IMR-90 (cell line): ENCODE data around the gene CACNA1D. TPM values are rescaled to one million over a fixed set of nuclear protein-coding genes. Genes with fewer than 3 reads are reported as not detected.

Experiments
- ATAC-seq: fragments of 200-7000 bp; cut with Tn5 transposase; 2 replicates; pipeline ENCODE4 v1.9.1; 2020; ENCODE audit warnings: low read depth, mild to moderate bottlenecking, moderate library complexity
- BruUV-seq: library from RNA; stranded (reverse); fragments of 400-500 nt; replicated peaks from 2 replicates; lab custom pipeline; 2021; lab: Mats Ljungman, UMichigan
- CTCF ChIA-PET: fragments of 300-600 bp; formaldehyde crosslinking; extraction: SDS; loops from one replicate; lab custom pipeline; 2021; ENCODE audit warnings: antibody characterized with exemption; lab: Yijun Ruan, JAX
- POLR2A ChIA-PET: fragments of 300-600 bp; sonication (Branson Sonifier 250); formaldehyde crosslinking; loops from one replicate; lab custom pipeline; 2022; ENCODE audit warnings: antibody characterized with exemption; ENCODE audit not compliant: unreplicated experiment; lab: Charles Lee
- DNase-seq: peaks from one replicate; pipeline ENCODE4 v3.0.0; 2013
- H2AFZ ChIP-seq: replicated peaks from 2 replicates; pipeline ENCODE3; 2013; ENCODE audit warnings: low read length, mild to moderate bottlenecking; ENCODE audit not compliant: poor library complexity
- H2AK5ac ChIP-seq: 2 replicates; pipeline ENCODE4 v1.6.1; 2013; ENCODE audit warnings: low read depth, low read length, inconsistent platforms
- H2AK9ac ChIP-seq: replicated peaks from 2 replicates; pipeline ENCODE3; 2013; ENCODE audit warnings: mild to moderate bottlenecking, low read depth, low read length, moderate library complexity; ENCODE audit not compliant: poor library complexity
- H2BK120ac ChIP-seq: 2 replicates; pipeline ENCODE4 v1.6.1; 2013; ENCODE audit warnings: low read depth, low read length, inconsistent platforms
- H2BK15ac ChIP-seq: 3 replicates; pipeline ENCODE4 v1.6.1; 2013; ENCODE audit warnings: low read depth, low read length, inconsistent platforms
- H2BK20ac ChIP-seq: 2 replicates; pipeline ENCODE4 v1.6.1; 2013; ENCODE audit warnings: low read depth, mild to moderate bottlenecking, inconsistent platforms, low read length, moderate library complexity
- H2BK5ac ChIP-seq: 2 replicates; pipeline ENCODE4 v1.6.1; 2013; ENCODE audit warnings: mild to moderate bottlenecking, low read depth, low read length, inconsistent platforms; ENCODE audit not compliant: poor library complexity, severe bottlenecking
- H3K14ac ChIP-seq: replicated peaks from 2 replicates; pipeline ENCODE4 v1.6.1; 2013; ENCODE audit warnings: low read depth, low read length, inconsistent platforms
- H3K18ac ChIP-seq: 2 replicates; pipeline ENCODE4 v1.6.1; 2013; ENCODE audit warnings: low read depth, low read length, control low read depth
- H3K23ac ChIP-seq: 2 replicates; pipeline ENCODE4 v1.6.1; 2013; ENCODE audit warnings: low read depth, low read length, inconsistent platforms
- H3K27ac ChIP-seq: 2 replicates; pipeline ENCODE4 v1.5.1; 2013; ENCODE audit warnings: mild to moderate bottlenecking, control low read depth, low read length; ENCODE audit not compliant: insufficient read depth
- H3K27me3 ChIP-seq: 2 replicates; pipeline ENCODE4 v1.6.1; 2013; ENCODE audit warnings: low read length; ENCODE audit not compliant: control insufficient read depth, insufficient read depth
- H3K36me3 ChIP-seq: 2 replicates; pipeline ENCODE4 v1.6.1; 2013; ENCODE audit warnings: low read length, mixed read lengths; ENCODE audit not compliant: control insufficient read depth, insufficient read depth
- H3K4ac ChIP-seq: 2 replicates; pipeline ENCODE4 v1.6.1; 2013; ENCODE audit warnings: low read depth, low read length, inconsistent platforms
- H3K4me1 ChIP-seq: 2 replicates; pipeline ENCODE4 v1.6.1; 2013; ENCODE audit warnings: low read length, mixed read lengths; ENCODE audit not compliant: control insufficient read depth, insufficient read depth
- H3K4me2 ChIP-seq: 2 replicates; pipeline ENCODE4 v1.6.1; 2013; ENCODE audit warnings: low read depth, mild to moderate bottlenecking, control low read depth, low read length, moderate library complexity
- H3K4me3 ChIP-seq: 2 replicates; pipeline ENCODE4 v1.5.1; 2013; ENCODE audit warnings: low read depth, mild to moderate bottlenecking, control low read depth, low read length, moderate library complexity; ENCODE audit not compliant: insufficient read depth
- H3K56ac ChIP-seq: 2 replicates; pipeline ENCODE4 v1.6.1; 2013; ENCODE audit warnings: low read length, inconsistent platforms; ENCODE audit not compliant: insufficient read depth; ENCODE audit errors: extremely low read depth
- H3K79me1 ChIP-seq, 2 experiments: 2 replicates each; pipeline ENCODE4 v1.6.1; 2013; ENCODE audit warnings: low read length in 2 of 2, inconsistent platforms in 1 of 2, low read depth in 1 of 2
- H3K9ac ChIP-seq: 2 replicates; pipeline ENCODE4 v1.6.1; 2013; ENCODE audit warnings: low read depth, low read length, control low read depth
- H3K9me1 ChIP-seq: 2 replicates; pipeline ENCODE4 v1.6.1; 2013; ENCODE audit warnings: low read length, inconsistent platforms; ENCODE audit not compliant: insufficient read depth
- H3K9me3 ChIP-seq: 2 replicates; pipeline ENCODE4 v1.6.1; 2013; ENCODE audit warnings: low read length; ENCODE audit not compliant: control insufficient read depth, insufficient read depth
- H4K20me1 ChIP-seq: 2 replicates; pipeline ENCODE4 v1.6.1; 2013; ENCODE audit warnings: low read length, inconsistent platforms; ENCODE audit not compliant: insufficient read depth
- H4K5ac ChIP-seq: 2 replicates; pipeline ENCODE4 v1.6.1; 2013; ENCODE audit warnings: mild to moderate bottlenecking, low read depth, low read length, control low read depth
- H4K8ac ChIP-seq, 2 experiments: 2 replicates each; pipeline ENCODE4 v1.6.1; 2013; ENCODE audit warnings: low read depth in 2 of 2, low read length in 2 of 2, control low read depth in 1 of 2, inconsistent platforms in 1 of 2
- H4K91ac ChIP-seq: 2 replicates; pipeline ENCODE4 v1.6.1; 2013; ENCODE audit warnings: low read depth, low read length, inconsistent platforms; ENCODE audit not compliant: insufficient read depth
- BHLHE40 ChIP-seq: fragments of 150-350 bp; IDR thresholded peaks from 2 replicates; pipeline ENCODE4 v1.6.1; 2016; ENCODE audit warnings: mild to moderate bottlenecking, low read depth, low read length
- CEBPB ChIP-seq: IDR thresholded peaks from 2 replicates; pipeline ENCODE4 v1.6.1; 2012; ENCODE audit warnings: low read depth, low read length, improper control_type of control experiment
- CHD1 ChIP-seq: IDR thresholded peaks from 2 replicates; pipeline ENCODE4 v1.6.1; 2012; ENCODE audit warnings: low read depth, low read length, improper control_type of control experiment
- FOS ChIP-seq: fragments of 150-350 bp; IDR thresholded peaks from 2 replicates; pipeline ENCODE4 v1.6.1; 2016; ENCODE audit warnings: low read depth, low read length
- MAFK ChIP-seq: IDR thresholded peaks from 2 replicates; pipeline ENCODE4 v1.6.1; 2012; ENCODE audit warnings: low read depth, low read length, improper control_type of control experiment
- MAZ ChIP-seq: IDR thresholded peaks from 2 replicates; pipeline ENCODE4 v1.6.1; 2012; ENCODE audit warnings: low read depth, mild to moderate bottlenecking, low read length, improper control_type of control experiment, moderate library complexity, borderline replicate concordance
- MXI1 ChIP-seq: IDR thresholded peaks from 2 replicates; pipeline ENCODE4 v1.6.1; 2012; ENCODE audit warnings: low read depth, mild to moderate bottlenecking, low read length, moderate library complexity, borderline replicate concordance
- NFE2L2 ChIP-seq: fragments of 150-350 bp; IDR thresholded peaks from 2 replicates; pipeline ENCODE4 v1.6.1; 2016; ENCODE audit warnings: low read depth, mild to moderate bottlenecking, low read length
- POLR2A ChIP-seq: IDR thresholded peaks from 2 replicates; pipeline ENCODE4 v1.6.1; 2012; ENCODE audit warnings: mild to moderate bottlenecking, low read depth, low read length
- RAD21 ChIP-seq: IDR thresholded peaks from 2 replicates; pipeline ENCODE4 v1.6.1; 2012; ENCODE audit warnings: low read length, improper control_type of control experiment
- RCOR1 ChIP-seq: IDR thresholded peaks from 2 replicates; pipeline ENCODE4 v1.6.1; 2012; ENCODE audit warnings: mild to moderate bottlenecking, low read length, improper control_type of control experiment; ENCODE audit not compliant: insufficient replicate concordance
- RFX5 ChIP-seq: IDR thresholded peaks from 2 replicates; pipeline ENCODE4 v1.8.0; 2012; ENCODE audit warnings: low read depth, mild to moderate bottlenecking, low read length, moderate library complexity
- SMC3 ChIP-seq: fragments of 150-350 bp; IDR thresholded peaks from 2 replicates; pipeline ENCODE4 v1.6.1; 2016; ENCODE audit warnings: low read depth, mild to moderate bottlenecking, antibody characterized with exemption, low read length, moderate library complexity
- whole genome bisulfite sequencing, 2 experiments: methylation state at CpG; one replicate each; pipeline versions ENCODE4 v1.1.5 to v1.1.7; 2013; ENCODE audit warnings: missing lambda C conversion rate in 2 of 2; ENCODE audit not compliant: insufficient read length in 1 of 2; ENCODE audit errors: extremely low coverage in 2 of 2; 5-methylcytosine and 5-hydroxymethylcytosine counted together
- dilution Hi-C: fragments of 300-500 bp; cut with HindIII; formaldehyde crosslinking; loops from one replicate; pipeline ENCODE4 v1.14.3; 2018; ENCODE audit warnings: low sequenced_read_pairs; ENCODE audit not compliant: unreplicated experiment
- in situ Hi-C: fragments of 300-500 bp; cut with MboI; formaldehyde crosslinking; loops from 3 replicates; pipeline ENCODE4 v1.14.3; 2019; ENCODE audit warnings: low sequenced_read_pairs, inconsistent platforms, mixed read lengths
- intact Hi-C: fragments of 100-400 bp; cut with micrococcal nuclease; formaldehyde crosslinking; loops from 2 replicates; pipeline ENCODE4 v1.10.0; 2022
- polyA plus RNA-seq, 3 experiments: library from polyadenylated mRNA; depleted of rRNA; stranded (reverse); fragments of >200 nt; gene quantifications; 2 replicates each; pipeline ENCODE4 v1.2.3, GENCODE V29; 2012; ENCODE audit warnings: low replicate concordance in 1 of 3
- total RNA-seq: library from RNA; depleted of rRNA; stranded (reverse); fragments of >200 nt; gene quantifications from 2 replicates; pipeline ENCODE4 v1.2.3, GENCODE V29; 2012
- TF ChIP-seq, protein P1 (sequence below): conservative IDR thresholded peaks from 2 replicates; pipeline ENCODE4 v1.5.1; 2012; ENCODE audit warnings: mild to moderate bottlenecking, low read depth, low read length, improper control_type of control experiment
- TF ChIP-seq, protein P2 (sequence below): fragments of 150-350 bp; IDR thresholded peaks from 2 replicates; pipeline ENCODE4 v1.6.1; 2016; ENCODE audit warnings: low read depth, mild to moderate bottlenecking, low read length, moderate library complexity, borderline replicate concordance
- TF ChIP-seq, protein P3 (sequence below): fragments of 150-350 bp; IDR thresholded peaks from 2 replicates; pipeline ENCODE4 v1.6.1; 2017; ENCODE audit warnings: mild to moderate bottlenecking, antibody characterized with exemption, low read length, low read depth

Gene CACNA1D
- total and polyA plus RNA-seq, 2 of the 4 experiments (the other 2 are of a cell fraction), result 0.07 TPM; not detected in 1

DNA sequence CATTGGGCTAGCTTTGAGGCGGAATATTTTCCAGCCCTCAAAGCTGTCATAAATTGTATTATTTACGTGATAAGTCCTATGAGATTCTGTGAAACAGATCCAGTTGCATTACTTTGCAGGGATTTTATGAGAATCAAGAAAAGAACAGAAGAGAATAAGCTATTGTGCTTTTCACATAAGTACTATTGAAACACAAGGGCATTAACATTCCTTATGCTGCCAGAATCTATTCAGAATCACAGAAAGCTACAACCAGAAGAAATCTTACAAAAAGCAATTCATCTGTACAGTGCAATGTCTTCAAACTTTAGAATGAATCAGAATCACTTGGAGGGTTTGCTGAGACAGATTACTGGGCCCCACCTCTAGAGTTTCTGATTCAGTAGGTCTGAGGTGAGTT, 10.6 kb upstream of the CACNA1D start:
- in situ Hi-C loops, result no loop called here
- H3K9me3 ChIP-seq, result no peaks in the 10 kb centered on the region
- H2AK5ac ChIP-seq, result no peak overlapping the region
- no peak for ATAC-seq
- no peak overlapping the region for H4K8ac ChIP-seq
- H3K56ac ChIP-seq, result no peak overlapping the region
- H3K14ac ChIP-seq, result no peak overlapping the region
- H2BK5ac ChIP-seq, result no peak overlapping the region
- no peaks in the 10 kb centered on the region for H3K9me1 ChIP-seq
- no peak overlapping the region for H3K27ac ChIP-seq
- H3K79me1 ChIP-seq, result no peaks in the 10 kb centered on the region
- TF ChIP-seq RAD21 (no peak), CHD1 (no peak), BHLHE40 (no peak), FOS (no peak), POLR2A (no peak), NFE2L2 (no peak), MAFK (no peak), MAZ (no peak), CEBPB (no peak), SMC3 (no peak), RFX5 (no peak), MXI1 (no peak), RCOR1 (no peak)
- TF ChIP-seq, protein P1, sequence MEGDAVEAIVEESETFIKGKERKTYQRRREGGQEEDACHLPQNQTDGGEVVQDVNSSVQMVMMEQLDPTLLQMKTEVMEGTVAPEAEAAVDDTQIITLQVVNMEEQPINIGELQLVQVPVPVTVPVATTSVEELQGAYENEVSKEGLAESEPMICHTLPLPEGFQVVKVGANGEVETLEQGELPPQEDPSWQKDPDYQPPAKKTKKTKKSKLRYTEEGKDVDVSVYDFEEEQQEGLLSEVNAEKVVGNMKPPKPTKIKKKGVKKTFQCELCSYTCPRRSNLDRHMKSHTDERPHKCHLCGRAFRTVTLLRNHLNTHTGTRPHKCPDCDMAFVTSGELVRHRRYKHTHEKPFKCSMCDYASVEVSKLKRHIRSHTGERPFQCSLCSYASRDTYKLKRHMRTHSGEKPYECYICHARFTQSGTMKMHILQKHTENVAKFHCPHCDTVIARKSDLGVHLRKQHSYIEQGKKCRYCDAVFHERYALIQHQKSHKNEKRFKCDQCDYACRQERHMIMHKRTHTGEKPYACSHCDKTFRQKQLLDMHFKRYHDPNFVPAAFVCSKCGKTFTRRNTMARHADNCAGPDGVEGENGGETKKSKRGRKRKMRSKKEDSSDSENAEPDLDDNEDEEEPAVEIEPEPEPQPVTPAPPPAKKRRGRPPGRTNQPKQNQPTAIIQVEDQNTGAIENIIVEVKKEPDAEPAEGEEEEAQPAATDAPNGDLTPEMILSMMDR, result no peak
- TF ChIP-seq, protein P2, sequence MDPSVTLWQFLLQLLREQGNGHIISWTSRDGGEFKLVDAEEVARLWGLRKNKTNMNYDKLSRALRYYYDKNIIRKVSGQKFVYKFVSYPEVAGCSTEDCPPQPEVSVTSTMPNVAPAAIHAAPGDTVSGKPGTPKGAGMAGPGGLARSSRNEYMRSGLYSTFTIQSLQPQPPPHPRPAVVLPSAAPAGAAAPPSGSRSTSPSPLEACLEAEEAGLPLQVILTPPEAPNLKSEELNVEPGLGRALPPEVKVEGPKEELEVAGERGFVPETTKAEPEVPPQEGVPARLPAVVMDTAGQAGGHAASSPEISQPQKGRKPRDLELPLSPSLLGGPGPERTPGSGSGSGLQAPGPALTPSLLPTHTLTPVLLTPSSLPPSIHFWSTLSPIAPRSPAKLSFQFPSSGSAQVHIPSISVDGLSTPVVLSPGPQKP, result no peak
- TF ChIP-seq, protein P3, sequence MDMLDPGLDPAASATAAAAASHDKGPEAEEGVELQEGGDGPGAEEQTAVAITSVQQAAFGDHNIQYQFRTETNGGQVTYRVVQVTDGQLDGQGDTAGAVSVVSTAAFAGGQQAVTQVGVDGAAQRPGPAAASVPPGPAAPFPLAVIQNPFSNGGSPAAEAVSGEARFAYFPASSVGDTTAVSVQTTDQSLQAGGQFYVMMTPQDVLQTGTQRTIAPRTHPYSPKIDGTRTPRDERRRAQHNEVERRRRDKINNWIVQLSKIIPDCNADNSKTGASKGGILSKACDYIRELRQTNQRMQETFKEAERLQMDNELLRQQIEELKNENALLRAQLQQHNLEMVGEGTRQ, result no peak
- no peak overlapping the region for H2AK9ac ChIP-seq
- DNase-seq, result no peak
- H2BK15ac ChIP-seq, result no peak overlapping the region
- no peak overlapping the region for H3K4me3 ChIP-seq
- no peak overlapping the region for H2AFZ ChIP-seq
- ChIA-PET POLR2A (no interaction called here), CTCF (no interaction called here)
- WGBS, 2 experiments, result no CpG with 5 or more reads among the region's 2 CpGs
- no peaks in the 10 kb centered on the region for H4K20me1 ChIP-seq
- intact Hi-C loops, result no loop called here
- no TSS peak for BruUV-seq
- H3K4ac ChIP-seq, result no peak overlapping the region
- H4K91ac ChIP-seq, result no peak overlapping the region
- no peaks in the 10 kb centered on the region for H3K4me1 ChIP-seq
- H4K5ac ChIP-seq, result no peak overlapping the region
- H2BK20ac ChIP-seq, result no peak overlapping the region
- no peak overlapping the region for H2BK120ac ChIP-seq
- H3K9ac ChIP-seq, result no peak overlapping the region
- H3K27me3 ChIP-seq, result no peaks in the 10 kb centered on the region; the same call in none of the 2 replicates
- no peak overlapping the region for H3K18ac ChIP-seq
- no peak overlapping the region for H3K23ac ChIP-seq
- no peak overlapping the region for H3K4me2 ChIP-seq
- dilution Hi-C loops, result no loop called here
- no peaks in the 10 kb centered on the region for H3K36me3 ChIP-seq
